ENCODE measurements around the gene APOF. TPM values are rescaled to one million over a fixed set of nuclear protein-coding genes. Genes with fewer than 3 reads are reported as not detected.
A peak's percentile ranks its signal among the peaks of the same experiment; 100 is the strongest.

Gene APOF
- total and polyA plus RNA-seq, 9 of the 15 experiments (the other 6 are each of a cell fraction or from before 2014, with no cell fraction given) = 0.09 to 0.15 (median 0.12) TPM; not detected in 5

- TF ChIP-seq RERE (CRISPR knock-in tag; IDR thresholded peaks at IDR 0.05; ENCODE audit: borderline replicate concordance) = no peak
- peak; percentile 47; the same call in 1 of the 2 replicates for TF ChIP-seq ETV1 (tag; conservative IDR thresholded peaks at IDR 0.05; ENCODE audit: low read depth)
- no peak for TF ChIP-seq TCF3 (CRISPR knock-in tag; IDR thresholded peaks at IDR 0.05)
- no peak; the same call in 1 of the 2 replicates for TF ChIP-seq ZNF384 (IDR thresholded peaks at IDR 0.05; ENCODE audit: low read depth, low read length)
- no peak for TF ChIP-seq UBTF (IDR thresholded peaks at IDR 0.05; ENCODE audit: borderline replicate concordance in 1 of 2, low read depth in 2 of 2, low read length in 2 of 2)
- no peak; the same call in 1 of the 2 replicates for TF ChIP-seq ERF (CRISPR knock-in tag; IDR thresholded peaks at IDR 0.05)
- no peak for TF ChIP-seq ELF4 (CRISPR knock-in tag; IDR thresholded peaks at IDR 0.05)
- no peak for TF ChIP-seq IRF9 (tag; IDR thresholded peaks at IDR 0.05)
- TF ChIP-seq ZNF324 (CRISPR knock-in tag; IDR thresholded peaks at IDR 0.05) = no peak
- no peak for TF ChIP-seq PBX2 (CRISPR knock-in tag; IDR thresholded peaks at IDR 0.05; ENCODE audit: low read depth)
- 0 out of 2 replicates have a peak, but pooled peaks have one; percentile 6 for TF ChIP-seq PBX2 (tag; conservative IDR thresholded peaks at IDR 0.05; ENCODE audit: low read depth)
- TF ChIP-seq YY1 (IDR thresholded peaks at IDR 0.05; ENCODE audit: borderline replicate concordance in 1 of 3, control insufficient read depth in 1 of 3, extremely low read depth in 1 of 3, insufficient read depth in 3 of 3, insufficient read length in 1 of 3, insufficient replicate concordance in 2 of 3, low read depth in 1 of 3, low read length in 2 of 3) = peak in 2 of 3 experiments; percentile 19 to 61
- no peak for TF ChIP-seq ZNF217 (CRISPR knock-in tag; IDR thresholded peaks at IDR 0.05)
- no peak for TF ChIP-seq MAFF (IDR thresholded peaks at IDR 0.05; ENCODE audit: low read length)
Observed at GRCh38 chr12:56333679-56334489, 28.8 kb downstream of the APOF start, which contains the start of gene PAN2 (continued).

Measured in K562 (cell line).